Stimulated activated CD4-positive, alpha-beta T cell treated with anti-CD3 and anti-CD28 coated beads, Interleukin-12 subunit alpha, Interleukin-12 subunit beta, amount 100 ng/mL, for 48 hours (primary cell): ENCODE measurements around the gene PXK.
"Not testable (repeated sequence)": the region's sequence is repeated elsewhere in the genome, so short reads cannot be mapped to it uniquely, and the experiment has no call there.

ENCODE experiments used
- DNase-seq, 3 donors: peaks; one replicate each; pipeline ENCODE4 v3.0.0-alpha.2; 2020; ENCODE audit warnings: low read depth in 2 of 3, low spot score in 1 of 3

PXK gene

DNA sequence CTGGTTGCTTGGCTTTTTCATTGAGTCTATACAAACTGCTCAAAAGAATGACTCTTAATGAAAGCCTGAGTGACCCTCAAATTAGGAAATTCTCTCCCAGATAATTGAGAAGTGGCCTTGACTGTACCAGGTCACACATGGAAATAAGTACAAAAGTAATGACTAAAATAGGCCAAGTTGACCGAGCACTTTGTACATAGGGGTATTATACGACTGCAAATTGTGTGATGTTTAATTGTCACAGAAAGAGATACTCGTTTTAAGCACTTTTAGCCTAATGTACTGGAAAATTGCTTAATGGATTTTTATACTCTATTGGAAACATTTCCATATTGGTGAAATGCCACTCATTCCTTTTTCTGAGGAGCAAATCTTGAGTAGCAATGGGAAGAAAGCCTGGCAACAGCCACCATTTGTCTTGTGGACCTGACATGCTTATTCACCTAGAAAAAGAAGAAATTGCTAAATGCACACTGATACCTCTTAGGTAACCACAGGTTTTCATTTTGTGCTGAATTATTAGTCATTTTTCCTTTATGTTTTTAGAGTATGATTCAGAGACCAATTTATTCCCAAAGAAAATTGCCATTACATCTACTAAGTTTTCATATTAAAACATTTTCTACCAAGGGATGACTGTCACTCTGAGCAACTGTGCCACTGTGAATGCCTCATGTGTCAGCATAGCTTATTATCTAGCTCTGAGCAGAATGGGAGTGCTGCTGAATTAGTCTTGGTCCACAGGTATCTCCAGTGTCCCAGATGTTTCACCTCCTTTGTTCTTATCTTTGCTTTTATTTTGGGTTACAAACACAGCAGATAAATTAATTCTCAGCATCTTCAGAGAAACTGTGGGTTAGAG is 8.9 kb upstream of the PXK start:
- DNase-seq, result peak in 1 of 3 donors; percentile 13

DNA sequence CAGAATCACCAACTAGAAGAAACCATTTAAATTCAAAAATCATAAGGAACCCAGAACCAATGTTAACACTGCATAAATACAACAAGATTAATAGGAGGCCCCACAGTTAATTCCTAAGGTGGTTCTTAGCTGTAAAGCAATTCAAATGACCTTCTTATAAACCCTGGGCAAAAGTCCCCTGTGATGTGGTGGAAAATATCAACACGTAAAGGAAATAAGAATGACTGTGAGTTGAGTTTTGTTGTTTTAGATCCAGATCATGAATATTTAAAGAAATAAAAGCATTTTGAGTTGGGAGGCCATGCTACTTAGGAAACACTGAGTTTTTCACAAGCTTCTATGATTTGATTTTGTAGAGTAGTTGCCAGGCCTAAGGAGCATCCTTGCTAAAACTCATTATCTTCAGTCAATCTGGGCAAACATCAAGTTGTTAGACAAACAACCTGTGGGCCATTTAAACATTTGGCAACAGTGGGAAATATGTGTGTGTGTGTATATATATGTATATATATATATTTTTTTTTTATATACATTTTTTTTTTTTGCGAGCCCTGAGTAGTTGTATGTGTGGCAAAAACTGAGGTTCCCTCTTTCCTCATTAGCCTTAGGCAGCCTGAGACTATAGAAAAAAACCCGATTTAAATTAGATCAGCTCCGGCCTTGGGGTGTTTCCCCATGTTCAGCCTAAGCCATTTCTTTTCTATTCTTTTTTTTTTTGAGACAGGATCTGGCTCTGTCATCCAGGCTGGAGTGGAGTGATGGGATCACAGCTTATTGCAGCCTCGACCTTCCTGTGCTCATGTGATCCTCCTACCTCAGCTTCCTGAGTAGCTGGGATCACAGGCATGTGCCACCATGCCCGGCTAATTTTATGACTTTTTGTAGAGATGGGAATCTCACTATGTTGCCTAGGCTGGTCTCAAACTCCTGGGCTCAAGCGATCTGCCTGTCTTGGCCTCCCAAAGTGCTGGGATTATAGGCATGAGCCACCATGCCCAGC is 8.0 kb upstream of the PXK start:
- peak in 1 of 3 donors; percentile 27 for DNase-seq

GRCh38 chr3:58325525-58325992 is 7.1 kb upstream of the PXK start:
- no peak for DNase-seq

GRCh38 chr3:58326267-58326900 is 6.3 kb upstream of the PXK start:
- no peak for DNase-seq

DNA sequence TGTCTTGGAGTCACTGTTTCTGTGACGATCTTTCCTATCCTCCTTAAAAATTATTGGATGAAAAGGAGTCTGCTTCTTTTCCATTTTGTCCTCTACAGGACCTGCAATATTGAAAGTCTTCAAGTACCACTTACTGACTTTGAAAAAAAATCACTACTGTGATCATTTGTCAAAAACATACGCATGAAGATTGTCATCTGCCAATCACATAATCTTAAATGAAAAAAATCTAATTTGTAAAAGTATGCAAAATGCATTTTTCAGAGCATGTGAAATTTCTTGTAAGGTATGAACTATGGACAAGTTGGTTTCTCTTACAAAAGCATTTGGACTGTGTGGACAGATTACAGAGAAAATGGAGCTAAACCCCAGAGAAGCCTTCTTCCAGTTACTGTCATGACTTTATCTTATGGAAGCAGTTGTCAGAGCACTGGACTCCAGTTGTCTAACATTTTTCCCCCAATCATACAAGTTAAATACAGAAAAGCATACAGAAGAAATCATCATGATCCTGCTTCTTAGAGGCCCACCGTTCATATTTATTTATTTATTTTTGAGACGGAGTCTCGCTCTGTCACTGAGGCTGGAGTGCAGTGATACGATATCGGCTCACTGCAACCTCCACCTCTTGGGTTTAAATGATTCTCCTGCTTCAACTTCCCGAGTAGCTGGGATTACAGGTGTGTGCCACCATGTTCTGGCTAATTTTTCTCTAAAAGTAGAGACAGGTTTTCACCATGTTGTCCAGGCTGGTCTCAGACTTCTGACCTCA is 3.4 kb upstream of the PXK start:
- no peak for DNase-seq

DNA sequence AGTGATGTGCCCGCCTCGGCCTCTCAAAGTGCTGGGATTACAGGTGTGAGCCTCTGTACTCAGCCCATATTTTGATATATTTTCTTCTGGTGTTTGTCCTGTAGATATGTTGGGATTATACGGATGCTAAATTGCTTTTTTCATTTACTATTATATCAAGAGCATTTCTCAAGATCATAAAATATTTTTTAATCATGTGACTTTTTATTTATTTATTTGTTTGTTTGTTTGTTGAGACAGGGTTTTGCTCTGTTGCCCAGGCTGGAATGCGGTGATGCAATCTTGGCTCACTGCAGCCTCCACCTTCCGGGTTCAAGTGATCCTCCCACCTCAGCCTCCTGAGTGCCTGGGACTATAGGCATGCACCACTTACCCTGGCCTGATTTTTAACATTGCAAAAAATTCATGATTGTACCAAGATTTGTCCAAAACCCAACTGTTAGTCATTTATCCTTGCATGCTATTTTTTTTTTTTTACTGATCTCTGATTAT is 2.7 kb upstream of the PXK start:
- DNase-seq, result no peak

DNA sequence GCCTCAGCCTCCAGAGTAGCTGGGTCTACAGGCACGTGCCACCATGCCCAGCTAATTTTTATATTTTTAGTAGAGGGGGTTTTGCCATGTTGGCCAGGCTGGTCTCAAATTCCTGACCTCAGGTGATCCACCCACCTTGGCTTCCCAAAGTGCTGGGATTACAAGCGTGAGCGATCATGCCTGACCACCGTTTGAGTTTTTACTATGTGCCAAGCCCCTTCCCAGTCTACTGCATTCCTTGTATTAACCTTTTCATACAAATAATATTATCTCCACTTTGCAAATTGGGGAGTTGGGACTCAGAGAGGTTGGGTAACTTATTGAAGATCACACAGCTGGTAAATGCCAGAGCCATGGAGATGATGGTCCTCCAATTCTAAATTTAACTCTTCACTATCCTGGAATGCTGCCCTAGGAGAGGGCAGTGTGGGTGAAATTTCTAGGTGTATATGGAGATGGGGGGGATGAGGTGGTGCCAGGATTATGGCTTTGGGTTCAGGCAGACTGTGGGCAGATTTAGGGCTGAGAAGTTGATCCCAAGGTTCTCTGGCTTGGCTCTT is 1.0 kb upstream of the PXK start:
- no peak for DNase-seq

DNA sequence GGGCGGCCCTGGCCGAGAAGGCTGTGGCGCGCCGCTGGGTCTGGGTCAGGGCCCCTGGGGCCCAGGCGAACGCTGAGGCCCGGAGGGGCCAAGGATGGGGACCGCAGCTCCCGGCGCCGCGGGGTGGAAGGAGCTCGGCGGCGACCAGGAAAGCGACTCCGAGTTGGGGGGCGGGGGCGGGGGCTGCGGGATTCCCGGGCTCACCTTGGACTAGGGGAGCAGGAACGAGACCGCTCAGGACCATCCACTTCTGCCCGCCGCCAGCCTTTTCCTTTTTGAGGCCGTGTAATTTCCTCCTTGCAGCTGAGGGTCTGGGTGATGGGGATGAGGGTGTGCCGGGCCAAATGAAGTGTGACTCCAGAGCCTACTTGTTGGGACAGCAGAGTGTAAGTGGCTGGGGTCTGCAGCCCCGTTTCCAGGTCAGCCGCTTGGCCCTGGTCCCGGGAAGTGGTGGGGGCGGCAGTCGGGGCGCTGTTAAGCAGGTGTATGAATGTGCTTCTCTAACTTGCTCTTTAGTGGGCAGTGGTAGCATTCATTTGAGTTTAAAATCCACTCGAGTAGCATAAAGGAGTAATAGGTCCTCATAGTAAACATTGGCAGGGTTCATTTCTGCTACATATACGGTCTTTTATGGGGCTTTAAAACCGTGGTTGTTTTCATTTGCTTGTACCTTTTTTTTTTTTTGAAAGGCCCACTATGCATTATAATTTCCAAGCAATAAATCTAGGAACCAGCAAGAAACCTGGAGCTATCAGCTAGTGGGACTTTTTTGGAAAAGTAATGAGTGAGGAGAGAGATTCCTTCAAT is 717 bp downstream of the PXK start:
- no peak for DNase-seq

DNA sequence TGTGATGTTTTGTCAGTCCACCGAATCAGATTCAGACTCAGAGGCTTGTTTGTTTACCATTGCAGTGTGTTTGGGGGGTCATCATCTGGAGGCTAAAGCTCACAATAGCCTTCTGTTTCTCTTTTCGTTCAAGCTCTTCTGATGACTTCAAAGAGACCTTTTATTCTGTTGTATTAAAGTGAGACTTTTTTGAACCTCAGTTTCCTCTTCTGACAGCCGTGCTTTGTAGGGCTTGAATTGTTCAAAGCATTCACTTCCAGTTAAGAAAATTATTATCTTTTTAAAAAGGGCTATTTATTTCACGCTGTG is 1.3 kb downstream of the PXK start:
- DNase-seq, result no peak

GRCh38 chr3:58334506-58334884 is 1.8 kb downstream of the PXK start:
- no peak for DNase-seq

GRCh38 chr3:58335652-58335947 is 2.9 kb downstream of the PXK start:
- DNase-seq, result no peak

GRCh38 chr3:58336135-58336882 is 3.6 kb downstream of the PXK start:
- DNase-seq, result no peak

DNA sequence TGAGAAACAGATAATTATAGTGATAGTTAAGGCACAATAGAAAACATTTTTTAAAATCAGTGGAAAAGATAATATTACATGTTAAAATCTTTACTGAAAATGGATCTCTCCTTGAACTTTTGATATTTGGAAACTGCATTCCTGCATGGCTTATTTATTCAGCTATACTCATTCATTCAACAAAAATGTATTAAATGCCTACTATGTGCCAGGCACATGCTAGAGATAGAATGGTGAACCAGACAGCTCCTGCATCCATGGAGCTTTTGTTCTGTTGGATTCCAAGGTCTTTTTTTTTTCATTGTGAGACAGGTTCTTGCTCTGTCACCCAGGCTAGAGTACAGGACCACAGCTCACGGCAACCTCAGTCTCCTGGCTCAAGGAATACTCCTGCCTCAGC is 4.5 kb downstream of the PXK start:
- no peak for DNase-seq

GRCh38 chr3:58339146-58339545 is 6.5 kb downstream of the PXK start:
- not testable (repeated sequence) for DNase-seq

GRCh38 chr3:58340594-58341244 is 8.0 kb downstream of the PXK start:
- no peak for DNase-seq

GRCh38 chr3:58341376-58341775 is 8.7 kb downstream of the PXK start:
- no peak for DNase-seq

GRCh38 chr3:58342676-58343075 is 10.0 kb downstream of the PXK start:
- no peak for DNase-seq

DNA sequence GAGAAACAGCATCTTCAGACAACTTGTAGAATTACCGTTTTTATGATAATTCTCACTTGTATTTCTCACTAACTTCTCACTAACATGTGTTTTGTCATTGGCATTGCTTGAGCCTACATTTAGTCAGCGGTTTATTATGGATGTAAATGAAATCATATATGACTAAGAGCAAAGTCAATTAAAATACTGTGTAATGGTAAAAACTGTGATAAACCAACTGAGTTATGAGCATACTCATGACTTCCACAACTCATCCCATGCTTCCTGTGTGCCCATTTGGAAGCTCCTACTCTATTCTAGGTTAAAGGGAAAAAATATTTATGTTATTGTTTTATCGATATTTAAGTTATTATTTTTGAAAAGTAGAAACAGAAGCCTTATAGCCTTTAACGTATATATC is 12.8 kb downstream of the PXK start:
- no peak for DNase-seq

- DNase-seq, result no peak
Measured at GRCh38 chr3:58346368-58346767, 13.7 kb downstream of the PXK start.
